Daoy (cell line): ENCODE data around the gene THSD4. TPM values are rescaled to one million over a fixed set of nuclear protein-coding genes. Genes with fewer than 3 reads are reported as not detected.
"Not testable (repeated sequence)": the region's sequence is repeated elsewhere in the genome, so short reads cannot be mapped to it uniquely, and the experiment has no call there.

Experiments used
- DNase-seq: peaks from one replicate; pipeline ENCODE4 v3.0.0-alpha.2; 2015; ENCODE audit warnings: low read depth
- total RNA-seq: library from RNA; depleted of rRNA; stranded (reverse); fragments of >200 nt; shearing (Covaris generic); gene quantifications from 2 replicates; pipeline ENCODE4 v1.2.3, GENCODE V29; 2014

The THSD4 gene
- total RNA-seq, 1 experiment from 2014 or later: 5.4 TPM

- DNase-seq: no peak
Measured at GRCh38 chr15:71121442-71121841, 6.2 kb downstream of the THSD4 start.

GRCh38 chr15:71124937-71125790 is 9.9 kb downstream of the THSD4 start:
- no peak for DNase-seq

DNA sequence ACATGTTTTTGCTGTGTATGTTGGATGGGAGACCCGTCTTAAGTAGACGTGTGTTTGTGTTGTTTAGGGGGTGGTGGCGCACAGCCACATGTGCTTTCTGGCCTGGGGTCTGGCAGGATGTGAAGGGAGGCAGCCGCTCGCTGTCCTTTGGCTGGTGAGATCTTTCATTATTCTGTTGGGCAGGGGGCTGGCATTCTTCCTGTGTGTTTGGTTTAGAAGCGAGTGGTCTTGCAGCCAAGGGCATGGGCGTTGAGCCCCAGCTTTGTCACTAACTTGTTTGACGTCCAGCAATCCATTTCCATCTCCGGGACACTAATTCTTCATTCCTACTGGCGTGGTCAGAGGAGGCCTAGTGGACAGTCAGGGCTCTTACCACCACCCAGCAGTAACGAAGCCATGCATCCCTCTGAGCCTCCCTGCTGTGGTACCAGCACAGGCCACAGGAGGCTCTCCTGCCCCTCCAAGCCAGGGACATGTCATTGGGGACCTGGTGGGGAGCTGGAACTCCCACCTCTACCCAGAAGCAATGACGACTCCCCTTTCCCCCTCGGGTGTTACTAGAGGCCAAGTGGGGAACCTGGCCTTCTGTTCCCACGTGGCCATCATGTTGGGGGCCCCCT is 10.7 kb downstream of the THSD4 start:
- DNase-seq: peak; percentile 30

DNA sequence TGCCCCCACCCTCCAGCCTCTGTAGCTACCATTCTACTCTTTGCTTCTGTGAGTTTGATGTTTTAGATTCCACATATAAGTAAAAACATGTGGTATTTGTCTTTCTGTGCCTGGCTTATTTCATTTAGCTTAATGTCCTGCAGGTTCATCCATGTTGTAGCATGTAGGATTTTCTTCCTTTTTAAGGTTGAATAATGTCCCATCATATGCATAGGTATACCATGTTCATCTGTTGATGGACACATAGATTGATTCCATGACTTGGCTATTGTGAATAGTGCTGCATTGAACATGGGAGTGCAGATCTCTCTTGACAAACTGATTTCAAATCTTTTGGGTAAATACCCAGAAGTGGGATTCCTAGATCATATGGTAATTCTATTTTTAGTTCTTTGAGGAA is 11.8 kb downstream of the THSD4 start:
- no peak for DNase-seq

DNA sequence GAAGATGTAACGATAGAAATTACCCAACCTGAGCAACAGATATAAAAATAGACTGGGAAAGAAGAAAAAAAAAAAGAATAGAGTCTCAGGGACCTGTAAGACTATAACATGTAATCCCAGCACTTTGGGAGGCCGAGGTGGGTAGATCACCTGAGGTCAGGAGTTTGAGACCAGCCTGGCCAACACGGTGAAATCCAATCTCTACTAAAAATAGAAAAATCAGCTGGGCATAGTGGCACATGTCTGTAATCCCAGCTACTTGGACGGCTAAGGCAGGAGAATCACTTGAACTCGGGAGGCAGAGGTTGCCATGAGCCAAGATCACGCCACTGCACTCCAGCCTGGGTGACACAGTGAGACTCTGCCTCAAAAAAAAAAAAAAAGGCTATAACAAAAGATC is 12.9 kb downstream of the THSD4 start:
- DNase-seq: not testable (repeated sequence)

GRCh38 chr15:71128939-71129562 is 13.8 kb downstream of the THSD4 start:
- DNase-seq: no peak

DNA sequence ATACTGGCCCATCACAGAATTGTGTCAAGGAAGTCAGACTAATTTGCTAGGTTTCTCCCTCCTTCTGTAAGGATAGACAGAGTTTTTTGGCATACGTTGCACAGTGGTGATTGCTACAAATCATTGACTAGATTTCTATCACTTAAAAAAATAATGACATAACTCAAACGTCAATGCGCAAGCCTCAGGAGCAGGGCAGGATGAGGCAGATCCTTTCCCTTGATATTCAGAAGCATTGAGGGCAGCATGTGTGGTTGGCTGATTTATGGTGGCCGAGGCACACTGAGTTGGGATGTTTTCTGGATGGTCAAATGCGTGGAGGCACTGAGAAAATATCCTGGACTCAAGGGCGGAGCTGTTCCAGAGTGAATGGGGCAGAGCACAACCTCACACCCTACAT is 14.4 kb downstream of the THSD4 start:
- no peak for DNase-seq

DNA sequence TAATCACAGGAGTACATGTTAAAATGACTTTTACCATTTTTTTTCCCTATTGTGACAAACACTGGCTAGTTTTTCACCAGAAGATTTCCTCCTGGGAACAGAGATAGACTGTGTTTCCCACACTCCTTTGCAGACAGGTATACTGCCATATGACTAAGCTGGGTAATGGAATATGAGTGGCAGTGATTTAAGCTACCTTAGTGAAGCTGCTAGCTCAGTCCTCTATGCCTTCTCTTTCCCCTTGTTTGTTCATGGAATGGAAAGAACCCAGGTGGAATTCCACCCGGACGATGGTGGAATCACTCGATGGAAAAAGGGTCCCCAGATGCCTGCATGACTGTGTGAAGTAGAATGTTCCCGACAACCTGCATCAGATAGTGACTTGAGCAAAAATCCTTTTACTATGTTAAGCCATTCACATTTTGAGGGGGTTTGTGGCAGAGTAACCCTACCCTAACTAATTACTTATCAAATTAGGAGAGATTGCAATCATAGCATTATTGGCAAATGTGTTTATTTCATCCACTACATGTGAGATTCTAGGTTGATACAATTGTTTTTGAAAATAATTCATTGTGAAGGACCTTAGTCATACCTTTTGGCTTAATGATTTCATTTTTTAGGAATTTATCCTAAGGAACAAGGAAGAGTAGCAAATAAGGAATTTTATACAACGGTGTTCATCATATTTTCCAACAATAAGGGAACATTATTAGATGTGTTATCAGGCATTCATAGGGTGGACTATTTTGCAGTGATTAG is 16.5 kb downstream of the THSD4 start:
- DNase-seq: no peak

GRCh38 chr15:71133747-71134472 is 18.6 kb downstream of the THSD4 start:
- no peak for DNase-seq

DNA sequence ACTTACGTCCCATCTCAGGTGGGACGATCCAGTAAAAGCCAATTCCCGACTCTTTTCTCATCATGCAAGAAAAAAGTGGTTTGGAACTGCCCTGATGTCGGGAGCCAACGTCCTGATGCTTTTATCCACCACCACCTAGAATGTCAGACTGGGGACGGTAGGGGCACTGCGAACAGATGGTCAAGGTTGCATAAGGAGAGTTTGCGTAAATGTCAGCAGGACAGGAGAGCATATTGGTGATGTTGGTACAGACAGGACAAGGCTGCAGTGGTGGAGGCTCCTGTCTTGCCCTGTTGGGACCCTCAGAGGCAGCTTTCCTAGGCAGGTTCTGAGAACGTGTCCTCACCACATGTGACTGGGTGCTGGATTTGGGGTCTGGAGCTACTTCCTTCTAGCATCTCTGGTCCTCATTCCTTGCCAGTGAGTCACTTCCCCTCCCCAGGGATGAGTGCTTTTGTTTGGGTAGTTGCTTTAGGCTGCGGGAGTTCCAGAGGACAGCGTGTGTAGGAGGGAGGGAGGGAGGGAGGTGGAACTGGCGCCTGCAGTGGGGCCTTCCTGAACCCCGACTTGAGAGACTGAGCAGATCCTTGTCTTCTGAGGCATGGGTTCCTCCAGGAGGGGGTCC is 21.0 kb downstream of the THSD4 start:
- DNase-seq: peak; percentile 91

- DNase-seq: peak; percentile 55
Measured at GRCh38 chr15:71136793-71137518, 21.7 kb downstream of the THSD4 start.

DNA sequence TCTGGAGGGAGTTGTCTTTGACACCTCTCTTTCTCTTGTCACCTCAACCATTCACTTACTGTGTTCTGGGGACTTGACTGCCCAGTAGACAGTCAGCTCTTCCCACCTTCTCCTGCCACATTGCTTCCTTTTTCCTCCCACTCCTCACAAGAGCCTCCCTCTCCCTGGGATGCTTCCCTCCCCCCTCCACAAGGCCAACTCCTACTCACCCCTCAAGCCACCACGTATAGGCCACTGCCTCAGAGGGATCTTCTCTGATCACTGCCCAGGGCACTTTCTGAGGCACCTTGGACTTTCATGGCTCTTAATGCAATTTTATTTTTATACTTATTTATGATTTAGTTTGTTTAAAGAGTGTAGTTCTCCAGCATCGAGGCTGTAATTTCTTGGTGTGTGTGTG is 23.2 kb downstream of the THSD4 start:
- no peak for DNase-seq

DNA sequence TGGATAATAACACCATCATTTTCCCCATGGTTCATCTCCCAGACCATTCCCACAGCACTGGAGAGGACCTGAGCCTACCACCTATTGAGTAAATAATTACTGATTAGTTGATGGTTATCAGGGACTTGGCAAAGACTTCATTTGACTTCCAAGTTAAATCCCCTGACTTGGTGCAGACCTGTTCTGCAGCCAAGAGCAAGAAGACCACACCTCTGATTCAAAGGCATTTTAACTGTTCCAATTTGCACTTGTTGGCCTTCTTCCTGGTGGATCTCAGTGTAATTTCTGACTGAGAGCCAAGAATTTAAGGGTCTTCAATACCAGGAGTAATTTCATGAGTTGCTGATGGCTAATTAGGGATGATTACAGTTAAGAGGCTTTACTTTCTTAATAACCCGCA is 24.0 kb downstream of the THSD4 start:
- no peak for DNase-seq

DNA sequence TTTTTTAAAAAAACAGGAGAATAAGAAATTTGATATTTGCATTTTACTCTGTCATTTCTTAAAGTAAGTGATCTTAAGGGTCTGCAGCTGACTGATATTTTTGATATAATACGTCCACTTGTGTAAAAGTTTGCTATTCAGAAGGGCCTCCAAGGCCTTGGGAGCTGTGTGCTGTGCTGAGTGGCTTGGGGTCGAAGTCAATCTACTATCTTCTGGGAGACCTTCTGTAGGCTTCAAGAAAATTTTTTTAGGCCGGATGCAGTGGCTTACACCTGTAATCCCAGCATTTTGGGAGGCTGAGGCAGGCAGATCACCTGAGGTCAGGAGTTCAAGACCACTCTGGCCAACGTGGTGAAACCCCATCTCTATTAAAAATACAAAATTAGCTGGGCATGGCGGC is 26.3 kb downstream of the THSD4 start:
- no peak for DNase-seq

DNA sequence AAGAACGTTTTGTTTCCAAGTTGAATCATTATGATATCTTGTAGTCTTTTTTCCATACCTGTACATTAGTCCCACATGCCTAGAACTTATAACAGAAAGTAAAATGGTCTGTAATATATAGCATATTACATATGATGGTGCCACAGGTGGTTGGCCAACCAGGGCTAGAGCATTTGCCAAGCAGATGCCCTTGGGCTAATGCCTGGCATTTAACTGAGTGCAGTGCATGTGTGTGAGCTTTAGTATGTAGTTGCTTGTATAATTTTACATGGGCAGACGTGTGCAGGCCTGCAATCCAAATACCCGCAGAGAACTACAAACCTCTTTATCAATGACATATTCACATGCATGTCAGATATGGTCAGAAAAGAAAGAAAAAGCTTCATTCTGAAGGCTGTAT is 27.5 kb downstream of the THSD4 start:
- no peak for DNase-seq

GRCh38 chr15:71143373-71144310 is 28.4 kb downstream of the THSD4 start:
- DNase-seq: no peak

GRCh38 chr15:71145648-71146047 is 30.4 kb downstream of the THSD4 start:
- DNase-seq: no peak

DNA sequence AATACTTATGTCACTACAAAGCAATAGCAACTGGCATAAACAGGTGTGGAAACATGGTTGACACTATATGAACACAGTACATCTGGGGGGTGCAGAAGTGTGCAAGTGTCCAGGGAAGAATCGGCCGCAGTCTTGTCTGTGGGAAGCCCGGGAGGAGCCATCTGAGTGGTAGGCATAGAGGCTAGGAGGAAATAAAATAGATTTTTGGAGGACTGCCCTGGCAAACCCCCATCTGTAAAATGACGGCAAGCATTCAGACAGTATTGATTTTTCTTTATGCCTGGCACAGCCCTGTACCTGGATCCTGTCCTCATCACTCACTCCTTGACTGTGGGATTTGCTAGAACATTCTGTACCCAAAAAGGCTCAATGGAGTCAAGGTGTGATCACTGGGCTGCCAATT is 31.3 kb downstream of the THSD4 start:
- no peak for DNase-seq

DNA sequence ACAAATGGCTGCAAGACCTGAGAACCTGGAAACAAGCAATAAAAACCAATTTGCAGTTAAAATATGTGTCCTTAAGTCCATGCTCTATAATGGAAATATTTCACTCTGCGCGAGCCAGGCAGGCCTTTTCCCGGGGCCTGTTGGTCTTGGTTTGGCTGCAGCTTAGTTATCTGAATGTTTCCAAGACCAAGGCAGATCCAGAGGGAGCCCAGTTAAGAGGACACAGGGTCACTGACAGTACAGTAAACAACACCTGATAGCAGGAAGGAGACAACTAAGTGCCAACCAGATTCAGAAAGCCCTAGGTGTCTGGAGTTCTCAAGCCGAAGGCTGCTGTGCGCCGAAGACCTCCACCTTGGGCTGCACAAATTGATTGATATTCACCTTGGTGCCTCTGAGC is 32.8 kb downstream of the THSD4 start:
- no peak for DNase-seq
